MM.1S (cell line): Measurements from ENCODE around the gene MYOZ2.

Source experiments
- EZH2 ChIP-seq: fragments of 300-600 bp; sonication (generic); optimal IDR thresholded peaks from 2 replicates; pipeline ENCODE3; 2017; ENCODE audit warnings: low read depth, mild to moderate bottlenecking, antibody characterized with exemption, low read length, mixed read lengths
- EZH2phosphoT487 ChIP-seq: fragments of 300-600 bp; sonication (generic); IDR thresholded peaks from 2 replicates; pipeline ENCODE4 v1.6.1; 2018; ENCODE audit warnings: antibody characterized with exemption, low read length
- TF ChIP-seq, protein P1 (sequence below): fragments of 300-600 bp; sonication (generic); IDR thresholded peaks from 2 replicates; pipeline ENCODE4 v1.5.1; 2016; ENCODE audit warnings: antibody characterized with exemption, low read length, mixed read lengths

DNA sequence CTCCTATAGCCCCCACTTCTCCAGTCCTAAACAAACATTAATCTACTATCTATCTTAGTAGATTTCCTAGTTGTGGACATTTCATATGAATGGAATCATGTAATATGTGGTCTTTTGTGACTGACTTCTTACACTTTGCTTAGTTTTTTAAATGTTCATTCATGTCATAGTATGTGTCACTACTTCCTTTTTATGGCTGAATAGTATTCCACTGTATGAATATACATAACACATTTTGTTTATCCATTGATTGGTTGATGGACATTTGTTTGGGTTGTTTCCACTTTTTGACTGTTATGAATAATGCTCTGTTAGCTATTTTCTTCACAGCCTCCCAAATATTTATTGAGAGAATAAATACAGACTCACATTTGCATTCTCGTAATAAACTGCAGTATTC, 96.7 kb downstream of the MYOZ2 start:
- TF ChIP-seq, protein P1, sequence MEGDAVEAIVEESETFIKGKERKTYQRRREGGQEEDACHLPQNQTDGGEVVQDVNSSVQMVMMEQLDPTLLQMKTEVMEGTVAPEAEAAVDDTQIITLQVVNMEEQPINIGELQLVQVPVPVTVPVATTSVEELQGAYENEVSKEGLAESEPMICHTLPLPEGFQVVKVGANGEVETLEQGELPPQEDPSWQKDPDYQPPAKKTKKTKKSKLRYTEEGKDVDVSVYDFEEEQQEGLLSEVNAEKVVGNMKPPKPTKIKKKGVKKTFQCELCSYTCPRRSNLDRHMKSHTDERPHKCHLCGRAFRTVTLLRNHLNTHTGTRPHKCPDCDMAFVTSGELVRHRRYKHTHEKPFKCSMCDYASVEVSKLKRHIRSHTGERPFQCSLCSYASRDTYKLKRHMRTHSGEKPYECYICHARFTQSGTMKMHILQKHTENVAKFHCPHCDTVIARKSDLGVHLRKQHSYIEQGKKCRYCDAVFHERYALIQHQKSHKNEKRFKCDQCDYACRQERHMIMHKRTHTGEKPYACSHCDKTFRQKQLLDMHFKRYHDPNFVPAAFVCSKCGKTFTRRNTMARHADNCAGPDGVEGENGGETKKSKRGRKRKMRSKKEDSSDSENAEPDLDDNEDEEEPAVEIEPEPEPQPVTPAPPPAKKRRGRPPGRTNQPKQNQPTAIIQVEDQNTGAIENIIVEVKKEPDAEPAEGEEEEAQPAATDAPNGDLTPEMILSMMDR: no peak
- TF ChIP-seq EZH2phosphoT487: no peak
- no peak for TF ChIP-seq EZH2
